Lung (tissue), 12 donors: Measurements from ENCODE around the gene FOSL1. TPM values are rescaled to one million over a fixed set of nuclear protein-coding genes. Genes with fewer than 3 reads are reported as not detected.
A peak's percentile ranks its signal among the peaks of the same experiment; 100 is the strongest.

Experiments
- ATAC-seq: fragments of 200-7000 bp; cut with Tn5 transposase; one replicate; pipeline ENCODE4 v1.9.1; 2020; ENCODE audit warnings: moderate number of reproducible peaks; ENCODE audit not compliant: insufficient read depth, low FRiP score
- DNase-seq, 3 donors: peaks; one replicate each; pipeline ENCODE4 v3.0.0-alpha.2; 2013 to 2017
- H3K27ac ChIP-seq, 2 donors: one replicate each; pipeline ENCODE4 v1.5.1; 2013; ENCODE audit warnings: mild to moderate bottlenecking in 2 of 2, moderate library complexity in 2 of 2, control low read depth in 1 of 2, inconsistent platforms in 1 of 2, low read depth in 1 of 2, low read length in 1 of 2
- H3K27me3 ChIP-seq, 3 donors: one replicate each; pipeline ENCODE4 v1.5.1; 2013; ENCODE audit warnings: low read length in 2 of 3; ENCODE audit not compliant: control insufficient read depth in 3 of 3, insufficient read depth in 3 of 3
- H3K36me3 ChIP-seq, 4 donors: one replicate each; pipeline ENCODE4 v1.5.1; 2013; ENCODE audit warnings: low read length in 4 of 4, mild to moderate bottlenecking in 1 of 4, moderate library complexity in 1 of 4; ENCODE audit not compliant: control insufficient read depth in 4 of 4, insufficient read depth in 4 of 4
- H3K4me1 ChIP-seq, 5 donors: one replicate each; pipeline ENCODE4 v1.5.1; 2013; ENCODE audit warnings: low read length in 5 of 5, mild to moderate bottlenecking in 2 of 5, moderate library complexity in 1 of 5; ENCODE audit not compliant: control insufficient read depth in 5 of 5, insufficient read depth in 5 of 5
- H3K4me3 ChIP-seq: one replicate; pipeline ENCODE4 v1.5.1; 2013; ENCODE audit warnings: mild to moderate bottlenecking, control low read depth, moderate library complexity
- H3K9ac ChIP-seq, 2 donors: one replicate each; pipeline ENCODE4 v1.5.1; 2013; ENCODE audit warnings: low read length in 2 of 2, control low read depth in 1 of 2; ENCODE audit not compliant: insufficient read depth in 1 of 2
- H3K9me3 ChIP-seq, 4 donors: one replicate each; pipeline ENCODE4 v1.5.1; 2013; ENCODE audit warnings: low read length in 3 of 4, mild to moderate bottlenecking in 1 of 4, moderate library complexity in 1 of 4; ENCODE audit not compliant: control insufficient read depth in 4 of 4, insufficient read depth in 3 of 4
- CTCF ChIP-seq: IDR thresholded peaks from 2 replicates; pipeline ENCODE4 v1.5.1; 2012; ENCODE audit warnings: mild to moderate bottlenecking; ENCODE audit errors: control extremely low read depth, extremely low read depth
- WGBS, 2 donors: extraction: QIAGEN DNeasy Blood & Tissue Kit; methylation state at CpG; one replicate each; pipeline ENCODE4 v1.1.7; 2013; 5-methylcytosine and 5-hydroxymethylcytosine counted together
- polyA plus RNA-seq, 2 donors: library from polyadenylated mRNA; stranded (reverse); fragments of 200-250 nt; gene quantifications; one replicate each; pipeline ENCODE4 v1.2.1, GENCODE V29; 2013
- total RNA-seq, 2 donors: library from RNA; depleted of rRNA in 1 of 2; stranded (reverse); fragments of >200 nt in 1 of 2; gene quantifications; one replicate each; pipeline ENCODE4 v1.2.1, GENCODE V29; 2014 to 2021
- donor health status: control.
- donor health status: control.
- donor health status: Bipolar disorder and iron deficiency.
- donor health status: healthy.
- donor health status: DM: yes; HTN: yes; CAD: no.

FOSL1 gene
- total and polyA plus RNA-seq, 4 donors: 0.43 to 19.9 (median 15.3) TPM

GRCh38 chr11:65916391-65916790 is 16.2 kb upstream of the FOSL1 start:
- TF ChIP-seq CTCF: no peak
- no peak for ATAC-seq
- H3K9ac ChIP-seq: no peak overlapping the region

GRCh38 chr11:65915821-65916251 is 15.6 kb upstream of the FOSL1 start:
- Histone ChIP-seq H3K36me3 (peaks cover 0 to 17% (median under 1%) of the 10 kb centered on the region in 4 donors), H3K27ac (peak overlapping the region; percentile 84 to 89), H3K9ac (no peak overlapping the region), H3K4me1 (peaks cover 9 to 44% (median 30%) of the 10 kb centered on the region in 5 donors), H3K4me3 (no peak overlapping the region), H3K27me3 (no peaks in the 10 kb centered on the region), H3K9me3 (no peaks in the 10 kb centered on the region)
- DNase-seq (no peak), ATAC-seq (peak; percentile 22)
- 29 to 34% methylated on average over 13 of the region's 13 CpGs for WGBS, 2 donors
- no peak for TF ChIP-seq CTCF

More at GRCh38 chr11:65916391-65916790, 16.2 kb upstream of the FOSL1 start:
- Histone ChIP-seq H3K4me1 (peaks cover 9 to 42% (median 26%) of the 10 kb centered on the region in 5 donors), H3K36me3 (peaks cover 0 to 17% (median 1%) of the 10 kb centered on the region in 4 donors), H3K4me3 (no peak overlapping the region), H3K9me3 (no peaks in the 10 kb centered on the region), H3K27ac (peak overlapping the region; percentile 84 to 89), H3K27me3 (no peaks in the 10 kb centered on the region)
- WGBS, 2 donors: 70 to 80% methylated on average over 7 of the region's 7 CpGs
- no peak for DNase-seq

- Histone ChIP-seq H3K4me1 (peaks cover 9 to 38% (median 25%) of the 10 kb centered on the region in 5 donors), H3K36me3 (peaks cover 0 to 17% (median 0%) of the 10 kb centered on the region in 4 donors), H3K27me3 (no peaks in the 10 kb centered on the region), H3K4me3 (no peak overlapping the region), H3K9ac (no peak overlapping the region), H3K27ac (peak overlapping the region; percentile 84 to 85), H3K9me3 (no peaks in the 10 kb centered on the region)
- no peak for TF ChIP-seq CTCF
- 42 to 64% methylated on average over 9 to 10 of the region's 10 CpGs for WGBS, 2 donors
- ATAC-seq (no peak), DNase-seq (no peak)
Observed at GRCh38 chr11:65915101-65915820, 15.1 kb upstream of the FOSL1 start.
